Measurements from ENCODE around the gene DEPP1. TPM values are rescaled to one million over a fixed set of nuclear protein-coding genes. Genes with fewer than 3 reads are reported as not detected.

DEPP1 gene
- total and polyA plus RNA-seq, 2 of the 13 experiments (the other 11 are each of a cell fraction or from before 2014, with no cell fraction given): 14.8 to 270 TPM

DNA sequence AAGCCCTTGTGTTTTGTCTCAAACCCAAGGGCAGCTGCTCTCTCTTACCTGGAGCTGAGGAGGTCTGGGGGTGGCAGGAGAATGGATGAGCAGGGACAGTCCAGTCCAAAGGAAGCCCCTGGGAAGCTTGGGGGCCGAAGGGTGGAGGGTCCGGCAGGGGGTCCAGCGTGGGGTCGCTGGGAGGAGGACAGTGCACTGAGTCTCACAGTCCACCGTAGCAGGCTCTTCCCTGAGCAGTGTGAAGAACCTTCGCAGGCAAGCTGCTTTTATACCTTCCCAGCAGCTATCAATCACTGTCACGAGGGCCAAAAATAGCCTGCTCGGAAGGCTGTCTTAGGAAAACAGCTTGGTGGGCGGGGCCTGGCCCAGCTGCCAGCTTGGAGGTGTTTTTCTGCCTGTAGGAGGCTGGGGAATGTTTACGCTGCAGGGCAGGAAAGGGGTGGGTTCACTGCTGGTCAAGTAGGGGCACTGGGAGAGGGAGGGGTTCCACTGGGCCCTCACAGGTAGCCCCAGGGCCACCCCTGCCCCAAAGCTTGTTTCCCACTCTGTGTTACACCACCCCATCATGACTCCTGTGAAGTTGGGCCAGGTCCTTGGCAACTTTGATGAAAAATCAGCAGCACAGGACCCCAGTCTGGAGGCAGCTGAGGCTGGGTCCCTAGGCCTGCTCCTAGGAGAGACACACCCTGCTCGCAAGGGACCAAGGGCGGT is at the start of gene DEPP1 (continued):
- TF ChIP-seq, protein P1, sequence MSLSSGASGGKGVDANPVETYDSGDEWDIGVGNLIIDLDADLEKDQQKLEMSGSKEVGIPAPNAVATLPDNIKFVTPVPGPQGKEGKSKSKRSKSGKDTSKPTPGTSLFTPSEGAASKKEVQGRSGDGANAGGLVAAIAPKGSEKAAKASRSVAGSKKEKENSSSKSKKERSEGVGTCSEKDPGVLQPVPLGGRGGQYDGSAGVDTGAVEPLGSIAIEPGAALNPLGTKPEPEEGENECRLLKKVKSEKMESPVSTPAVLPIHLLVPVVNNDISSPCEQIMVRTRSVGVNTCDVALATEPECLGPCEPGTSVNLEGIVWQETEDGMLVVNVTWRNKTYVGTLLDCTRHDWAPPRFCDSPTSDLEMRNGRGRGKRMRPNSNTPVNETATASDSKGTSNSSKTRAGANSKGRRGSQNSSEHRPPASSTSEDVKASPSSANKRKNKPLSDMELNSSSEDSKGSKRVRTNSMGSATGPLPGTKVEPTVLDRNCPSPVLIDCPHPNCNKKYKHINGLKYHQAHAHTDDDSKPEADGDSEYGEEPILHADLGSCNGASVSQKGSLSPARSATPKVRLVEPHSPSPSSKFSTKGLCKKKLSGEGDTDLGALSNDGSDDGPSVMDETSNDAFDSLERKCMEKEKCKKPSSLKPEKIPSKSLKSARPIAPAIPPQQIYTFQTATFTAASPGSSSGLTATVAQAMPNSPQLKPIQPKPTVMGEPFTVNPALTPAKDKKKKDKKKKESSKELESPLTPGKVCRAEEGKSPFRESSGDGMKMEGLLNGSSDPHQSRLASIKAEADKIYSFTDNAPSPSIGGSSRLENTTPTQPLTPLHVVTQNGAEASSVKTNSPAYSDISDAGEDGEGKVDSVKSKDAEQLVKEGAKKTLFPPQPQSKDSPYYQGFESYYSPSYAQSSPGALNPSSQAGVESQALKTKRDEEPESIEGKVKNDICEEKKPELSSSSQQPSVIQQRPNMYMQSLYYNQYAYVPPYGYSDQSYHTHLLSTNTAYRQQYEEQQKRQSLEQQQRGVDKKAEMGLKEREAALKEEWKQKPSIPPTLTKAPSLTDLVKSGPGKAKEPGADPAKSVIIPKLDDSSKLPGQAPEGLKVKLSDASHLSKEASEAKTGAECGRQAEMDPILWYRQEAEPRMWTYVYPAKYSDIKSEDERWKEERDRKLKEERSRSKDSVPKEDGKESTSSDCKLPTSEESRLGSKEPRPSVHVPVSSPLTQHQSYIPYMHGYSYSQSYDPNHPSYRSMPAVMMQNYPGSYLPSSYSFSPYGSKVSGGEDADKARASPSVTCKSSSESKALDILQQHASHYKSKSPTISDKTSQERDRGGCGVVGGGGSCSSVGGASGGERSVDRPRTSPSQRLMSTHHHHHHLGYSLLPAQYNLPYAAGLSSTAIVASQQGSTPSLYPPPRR (CRISPR knock-in tag; IDR thresholded peaks at IDR 0.05; ENCODE audit: borderline replicate concordance): peak; percentile 93
- TF ChIP-seq, protein P2, sequence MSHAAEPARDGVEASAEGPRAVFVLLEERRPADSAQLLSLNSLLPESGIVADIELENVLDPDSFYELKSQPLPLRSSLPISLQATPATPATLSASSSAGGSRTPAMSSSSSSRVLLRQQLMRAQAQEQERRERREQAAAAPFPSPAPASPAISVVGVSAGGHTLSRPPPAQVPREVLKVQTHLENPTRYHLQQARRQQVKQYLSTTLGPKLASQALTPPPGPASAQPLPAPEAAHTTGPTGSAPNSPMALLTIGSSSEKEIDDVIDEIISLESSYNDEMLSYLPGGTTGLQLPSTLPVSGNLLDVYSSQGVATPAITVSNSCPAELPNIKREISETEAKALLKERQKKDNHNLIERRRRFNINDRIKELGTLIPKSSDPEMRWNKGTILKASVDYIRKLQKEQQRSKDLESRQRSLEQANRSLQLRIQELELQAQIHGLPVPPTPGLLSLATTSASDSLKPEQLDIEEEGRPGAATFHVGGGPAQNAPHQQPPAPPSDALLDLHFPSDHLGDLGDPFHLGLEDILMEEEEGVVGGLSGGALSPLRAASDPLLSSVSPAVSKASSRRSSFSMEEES (CRISPR knock-in tag; IDR thresholded peaks at IDR 0.05): peak; percentile 96
- TF ChIP-seq ZNF160 (CRISPR knock-in tag; IDR thresholded peaks at IDR 0.05): no peak; the same call in 1 of the 2 replicates
- TF ChIP-seq, protein P3, sequence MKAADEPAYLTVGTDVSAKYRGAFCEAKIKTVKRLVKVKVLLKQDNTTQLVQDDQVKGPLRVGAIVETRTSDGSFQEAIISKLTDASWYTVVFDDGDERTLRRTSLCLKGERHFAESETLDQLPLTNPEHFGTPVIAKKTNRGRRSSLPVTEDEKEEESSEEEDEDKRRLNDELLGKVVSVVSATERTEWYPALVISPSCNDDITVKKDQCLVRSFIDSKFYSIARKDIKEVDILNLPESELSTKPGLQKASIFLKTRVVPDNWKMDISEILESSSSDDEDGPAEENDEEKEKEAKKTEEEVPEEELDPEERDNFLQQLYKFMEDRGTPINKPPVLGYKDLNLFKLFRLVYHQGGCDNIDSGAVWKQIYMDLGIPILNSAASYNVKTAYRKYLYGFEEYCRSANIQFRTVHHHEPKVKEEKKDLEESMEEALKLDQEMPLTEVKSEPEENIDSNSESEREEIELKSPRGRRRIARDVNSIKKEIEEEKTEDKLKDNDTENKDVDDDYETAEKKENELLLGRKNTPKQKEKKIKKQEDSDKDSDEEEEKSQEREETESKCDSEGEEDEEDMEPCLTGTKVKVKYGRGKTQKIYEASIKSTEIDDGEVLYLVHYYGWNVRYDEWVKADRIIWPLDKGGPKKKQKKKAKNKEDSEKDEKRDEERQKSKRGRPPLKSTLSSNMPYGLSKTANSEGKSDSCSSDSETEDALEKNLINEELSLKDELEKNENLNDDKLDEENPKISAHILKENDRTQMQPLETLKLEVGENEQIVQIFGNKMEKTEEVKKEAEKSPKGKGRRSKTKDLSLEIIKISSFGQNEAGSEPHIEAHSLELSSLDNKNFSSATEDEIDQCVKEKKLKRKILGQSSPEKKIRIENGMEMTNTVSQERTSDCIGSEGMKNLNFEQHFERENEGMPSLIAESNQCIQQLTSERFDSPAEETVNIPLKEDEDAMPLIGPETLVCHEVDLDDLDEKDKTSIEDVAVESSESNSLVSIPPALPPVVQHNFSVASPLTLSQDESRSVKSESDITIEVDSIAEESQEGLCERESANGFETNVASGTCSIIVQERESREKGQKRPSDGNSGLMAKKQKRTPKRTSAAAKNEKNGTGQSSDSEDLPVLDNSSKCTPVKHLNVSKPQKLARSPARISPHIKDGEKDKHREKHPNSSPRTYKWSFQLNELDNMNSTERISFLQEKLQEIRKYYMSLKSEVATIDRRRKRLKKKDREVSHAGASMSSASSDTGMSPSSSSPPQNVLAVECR (CRISPR knock-in tag; IDR thresholded peaks at IDR 0.05; ENCODE audit: borderline replicate concordance): peak; percentile 79; the same call in 1 of the 2 replicates
- TF ChIP-seq, protein P4, sequence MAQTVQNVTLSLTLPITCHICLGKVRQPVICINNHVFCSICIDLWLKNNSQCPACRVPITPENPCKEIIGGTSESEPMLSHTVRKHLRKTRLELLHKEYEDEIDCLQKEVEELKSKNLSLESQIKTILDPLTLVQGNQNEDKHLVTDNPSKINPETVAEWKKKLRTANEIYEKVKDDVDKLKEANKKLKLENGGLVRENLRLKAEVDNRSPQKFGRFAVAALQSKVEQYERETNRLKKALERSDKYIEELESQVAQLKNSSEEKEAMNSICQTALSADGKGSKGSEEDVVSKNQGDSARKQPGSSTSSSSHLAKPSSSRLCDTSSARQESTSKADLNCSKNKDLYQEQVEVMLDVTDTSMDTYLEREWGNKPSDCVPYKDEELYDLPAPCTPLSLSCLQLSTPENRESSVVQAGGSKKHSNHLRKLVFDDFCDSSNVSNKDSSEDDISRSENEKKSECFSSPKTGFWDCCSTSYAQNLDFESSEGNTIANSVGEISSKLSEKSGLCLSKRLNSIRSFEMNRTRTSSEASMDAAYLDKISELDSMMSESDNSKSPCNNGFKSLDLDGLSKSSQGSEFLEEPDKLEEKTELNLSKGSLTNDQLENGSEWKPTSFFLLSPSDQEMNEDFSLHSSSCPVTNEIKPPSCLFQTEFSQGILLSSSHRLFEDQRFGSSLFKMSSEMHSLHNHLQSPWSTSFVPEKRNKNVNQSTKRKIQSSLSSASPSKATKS (CRISPR knock-in tag; IDR thresholded peaks at IDR 0.05): peak; percentile 91; the same call in 1 of the 2 replicates
- no peak for TF ChIP-seq ATF7 (IDR thresholded peaks at IDR 0.05)
- peak; percentile 20; the same call in 1 of the 2 replicates for TF ChIP-seq ATF7 (CRISPR knock-in tag; IDR thresholded peaks at IDR 0.05)
- TF ChIP-seq, protein P5, sequence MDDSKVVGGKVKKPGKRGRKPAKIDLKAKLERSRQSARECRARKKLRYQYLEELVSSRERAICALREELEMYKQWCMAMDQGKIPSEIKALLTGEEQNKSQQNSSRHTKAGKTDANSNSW (CRISPR knock-in tag; IDR thresholded peaks at IDR 0.05; ENCODE audit: borderline replicate concordance): peak; percentile 72; the same call in 1 of the 2 replicates
- TF ChIP-seq ZNF367 (CRISPR knock-in tag; IDR thresholded peaks at IDR 0.05; ENCODE audit: borderline replicate concordance): peak; percentile 60; the same call in 1 of the 2 replicates
- TF ChIP-seq, protein P6, sequence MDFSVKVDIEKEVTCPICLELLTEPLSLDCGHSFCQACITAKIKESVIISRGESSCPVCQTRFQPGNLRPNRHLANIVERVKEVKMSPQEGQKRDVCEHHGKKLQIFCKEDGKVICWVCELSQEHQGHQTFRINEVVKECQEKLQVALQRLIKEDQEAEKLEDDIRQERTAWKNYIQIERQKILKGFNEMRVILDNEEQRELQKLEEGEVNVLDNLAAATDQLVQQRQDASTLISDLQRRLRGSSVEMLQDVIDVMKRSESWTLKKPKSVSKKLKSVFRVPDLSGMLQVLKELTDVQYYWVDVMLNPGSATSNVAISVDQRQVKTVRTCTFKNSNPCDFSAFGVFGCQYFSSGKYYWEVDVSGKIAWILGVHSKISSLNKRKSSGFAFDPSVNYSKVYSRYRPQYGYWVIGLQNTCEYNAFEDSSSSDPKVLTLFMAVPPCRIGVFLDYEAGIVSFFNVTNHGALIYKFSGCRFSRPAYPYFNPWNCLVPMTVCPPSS (IDR thresholded peaks at IDR 0.05): no peak
